ENCODE measurements around the gene GSG1L.

GSG1L gene

DNA sequence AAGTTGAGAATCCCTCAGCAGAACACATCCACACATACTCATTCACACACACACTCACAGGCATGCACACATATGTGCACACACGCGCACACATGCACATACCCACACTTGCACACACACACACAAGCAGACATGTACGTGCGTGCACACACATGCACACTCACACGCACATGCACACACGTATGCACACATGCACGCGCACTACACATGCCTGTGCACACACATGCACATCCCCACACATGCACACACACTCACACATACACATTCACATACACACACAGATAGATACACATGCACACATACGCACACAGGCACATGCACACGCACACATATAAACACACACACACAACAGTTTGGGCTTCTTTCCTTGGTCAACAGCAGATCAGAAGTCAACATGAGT, 24.0 kb downstream of the GSG1L start:
- DNase-seq (ENCODE audit: extremely low read depth, insufficient read length) = no peak

DNA sequence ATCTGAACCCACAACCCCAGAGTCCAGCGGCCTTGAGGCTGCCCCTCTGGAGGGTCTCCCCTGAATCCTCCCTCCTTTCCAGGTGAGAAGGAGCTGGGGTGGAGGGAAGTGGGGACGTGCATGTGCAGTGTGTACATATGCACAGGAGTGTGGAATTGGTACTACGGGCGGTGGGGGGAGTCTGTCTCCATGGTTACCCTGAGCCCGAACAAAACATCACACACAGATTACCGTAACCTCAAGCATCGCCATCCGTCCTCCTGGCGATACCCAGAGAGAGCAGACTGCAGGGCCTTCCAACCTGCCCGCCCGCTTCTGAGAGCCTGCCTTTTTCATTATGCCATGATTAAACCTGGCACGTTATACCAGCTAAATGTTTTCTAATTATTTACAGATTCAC, 25.1 kb downstream of the GSG1L start:
- DNase-seq (ENCODE audit: extremely low read depth, insufficient read length) = no peak
- Histone ChIP-seq H3K4me3 (replicated peaks; ENCODE audit: low read depth, low read length) (no peak overlapping the region), H3K36me3 (ENCODE audit: control insufficient read depth, insufficient read depth, low read length) (no peaks in the 10 kb centered on the region), H3K27me3 (replicated peaks; ENCODE audit: control insufficient read depth, insufficient read depth, low read length) (no peaks in the 10 kb centered on the region; the same call in none of the 2 replicates)
- TF ChIP-seq, protein P1, sequence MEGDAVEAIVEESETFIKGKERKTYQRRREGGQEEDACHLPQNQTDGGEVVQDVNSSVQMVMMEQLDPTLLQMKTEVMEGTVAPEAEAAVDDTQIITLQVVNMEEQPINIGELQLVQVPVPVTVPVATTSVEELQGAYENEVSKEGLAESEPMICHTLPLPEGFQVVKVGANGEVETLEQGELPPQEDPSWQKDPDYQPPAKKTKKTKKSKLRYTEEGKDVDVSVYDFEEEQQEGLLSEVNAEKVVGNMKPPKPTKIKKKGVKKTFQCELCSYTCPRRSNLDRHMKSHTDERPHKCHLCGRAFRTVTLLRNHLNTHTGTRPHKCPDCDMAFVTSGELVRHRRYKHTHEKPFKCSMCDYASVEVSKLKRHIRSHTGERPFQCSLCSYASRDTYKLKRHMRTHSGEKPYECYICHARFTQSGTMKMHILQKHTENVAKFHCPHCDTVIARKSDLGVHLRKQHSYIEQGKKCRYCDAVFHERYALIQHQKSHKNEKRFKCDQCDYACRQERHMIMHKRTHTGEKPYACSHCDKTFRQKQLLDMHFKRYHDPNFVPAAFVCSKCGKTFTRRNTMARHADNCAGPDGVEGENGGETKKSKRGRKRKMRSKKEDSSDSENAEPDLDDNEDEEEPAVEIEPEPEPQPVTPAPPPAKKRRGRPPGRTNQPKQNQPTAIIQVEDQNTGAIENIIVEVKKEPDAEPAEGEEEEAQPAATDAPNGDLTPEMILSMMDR (IDR thresholded peaks at IDR 0.05; ENCODE audit: insufficient read depth, low read length, poor library complexity, severe bottlenecking) = no peak

More for the DNA sequence above, 24.0 kb downstream of the GSG1L start:
- TF ChIP-seq, protein P1 (IDR thresholded peaks at IDR 0.05; ENCODE audit: insufficient read depth, low read length, poor library complexity, severe bottlenecking) = no peak
- Histone ChIP-seq H3K36me3 (ENCODE audit: control insufficient read depth, insufficient read depth, low read length) (no peaks in the 10 kb centered on the region), H3K27me3 (replicated peaks; ENCODE audit: control insufficient read depth, insufficient read depth, low read length) (no peaks in the 10 kb centered on the region; the same call in none of the 2 replicates), H3K4me3 (replicated peaks; ENCODE audit: low read depth, low read length) (no peak overlapping the region)

DNA sequence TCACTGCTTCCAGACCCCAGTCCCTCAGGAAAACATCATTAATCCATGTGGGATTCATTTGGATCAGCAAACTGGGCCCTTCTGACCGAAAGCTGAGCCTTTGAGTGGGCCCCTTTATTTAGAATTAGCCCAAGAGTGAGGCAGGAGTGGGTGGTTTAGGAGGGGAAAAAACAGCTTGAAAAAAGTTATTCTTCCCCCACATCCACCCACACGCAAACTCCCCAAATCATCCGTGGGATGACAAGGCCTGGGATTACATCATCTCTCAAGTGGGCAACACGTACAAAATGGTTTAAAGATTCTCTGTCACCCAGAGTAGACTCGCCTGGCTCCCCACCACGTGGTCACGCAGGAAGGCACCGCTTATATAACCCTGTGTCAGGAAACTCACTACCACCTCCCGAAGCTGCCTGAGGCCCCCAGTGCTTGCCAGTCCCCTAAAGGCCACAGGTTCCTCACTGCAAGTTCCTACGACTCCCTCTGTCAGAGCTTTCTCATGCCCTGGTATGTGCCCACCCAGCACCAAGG, 27.6 kb downstream of the GSG1L start:
- TF ChIP-seq, protein P1 (IDR thresholded peaks at IDR 0.05; ENCODE audit: insufficient read depth, low read length, poor library complexity, severe bottlenecking) = no peak
- DNase-seq (ENCODE audit: extremely low read depth, insufficient read length) = no peak
- no peaks in the 10 kb centered on the region for H3K36me3 ChIP-seq (ENCODE audit: control insufficient read depth, insufficient read depth, low read length)
- no peak overlapping the region for H3K4me3 ChIP-seq (replicated peaks; ENCODE audit: low read depth, low read length)
- no peaks in the 10 kb centered on the region; the same call in none of the 2 replicates for H3K27me3 ChIP-seq (replicated peaks; ENCODE audit: control insufficient read depth, insufficient read depth, low read length)

DNA sequence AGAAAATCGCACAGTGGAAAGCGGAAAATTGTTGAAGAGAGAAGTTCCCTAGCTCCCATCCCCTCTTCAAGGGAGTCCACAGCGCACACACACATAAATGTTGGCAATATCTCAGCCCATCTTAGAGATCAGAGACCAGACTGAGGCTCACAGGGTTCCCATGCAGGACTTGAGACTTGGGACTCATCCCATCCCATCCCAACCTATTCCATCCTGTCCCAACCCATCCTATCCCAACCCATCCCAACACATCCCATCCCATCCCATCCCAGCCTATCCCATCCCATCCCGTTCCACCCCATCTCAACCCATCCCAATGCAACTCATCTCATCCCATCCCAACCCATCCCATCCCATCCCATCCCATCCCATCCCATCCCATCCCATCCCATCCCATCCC, 29.6 kb downstream of the GSG1L start:
- TF ChIP-seq, protein P1 (IDR thresholded peaks at IDR 0.05; ENCODE audit: insufficient read depth, low read length, poor library complexity, severe bottlenecking) = no peak
- Histone ChIP-seq H3K27me3 (replicated peaks; ENCODE audit: control insufficient read depth, insufficient read depth, low read length) (no peaks in the 10 kb centered on the region; the same call in none of the 2 replicates), H3K4me3 (replicated peaks; ENCODE audit: low read depth, low read length) (no peak overlapping the region), H3K36me3 (ENCODE audit: control insufficient read depth, insufficient read depth, low read length) (no peaks in the 10 kb centered on the region)
- no peak for DNase-seq (ENCODE audit: extremely low read depth, insufficient read length)

DNA sequence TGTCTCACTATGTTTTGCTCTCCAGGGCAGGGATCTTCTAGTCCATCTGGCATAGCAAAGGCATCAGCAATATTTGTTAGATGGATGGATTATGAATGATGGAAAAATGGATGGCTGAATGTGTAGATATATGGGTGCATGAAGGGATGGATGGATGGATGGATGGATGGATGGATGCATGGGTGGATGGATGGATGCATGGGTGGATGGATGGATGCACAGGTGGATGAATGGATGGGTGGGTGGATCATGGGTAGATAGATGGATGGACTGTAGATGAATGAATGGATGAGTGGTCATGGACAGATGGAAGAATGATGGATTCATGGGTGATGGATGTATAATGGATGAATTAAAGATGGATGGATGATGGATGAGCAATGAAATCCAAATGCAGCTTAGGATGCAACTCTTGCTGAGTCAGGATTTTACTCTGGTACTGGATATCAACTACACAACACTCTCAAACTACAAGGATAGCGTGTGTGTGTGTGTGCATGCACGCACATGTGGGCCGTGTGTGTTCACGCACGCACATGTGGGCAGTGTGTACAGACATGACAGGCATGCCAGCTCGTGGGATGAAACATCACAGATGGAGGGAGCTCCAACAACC, 34.0 kb downstream of the GSG1L start:
- TF ChIP-seq, protein P1 (IDR thresholded peaks at IDR 0.05; ENCODE audit: insufficient read depth, low read length, poor library complexity, severe bottlenecking) = no peak
- H3K27me3 ChIP-seq (replicated peaks; ENCODE audit: control insufficient read depth, insufficient read depth, low read length) = no peaks in the 10 kb centered on the region; the same call in 1 of the 2 replicates

More for the DNA sequence above, 34.0 kb downstream of the GSG1L start:
- no peak for DNase-seq (ENCODE audit: extremely low read depth, insufficient read length)
- H3K4me3 ChIP-seq (replicated peaks; ENCODE audit: low read depth, low read length) = no peak overlapping the region
- H3K36me3 ChIP-seq (ENCODE audit: control insufficient read depth, insufficient read depth, low read length) = no peaks in the 10 kb centered on the region
